ENCODE data around the gene ARHGAP42.

DNA sequence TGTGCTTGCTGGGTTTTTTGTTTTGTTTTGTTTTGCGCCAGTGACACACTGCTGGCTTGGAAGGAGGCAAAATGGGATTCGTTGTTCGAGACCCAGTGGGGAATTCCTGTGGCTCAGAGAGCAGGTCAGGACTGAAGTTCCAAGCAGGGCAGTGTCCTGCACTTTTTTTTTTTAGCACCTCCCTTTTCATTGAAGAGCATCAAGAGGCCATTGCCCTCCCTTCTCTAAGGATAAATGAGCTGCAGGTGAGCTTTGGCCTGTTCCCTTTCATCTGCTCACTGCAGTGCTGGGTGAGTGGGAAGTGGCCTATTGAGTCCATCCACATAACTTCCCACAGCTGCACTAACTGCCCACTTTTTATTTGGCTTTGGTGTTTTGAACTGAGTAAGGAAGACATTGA lies 87.8 kb downstream of the ARHGAP42 start:
- TF ChIP-seq, protein P1, sequence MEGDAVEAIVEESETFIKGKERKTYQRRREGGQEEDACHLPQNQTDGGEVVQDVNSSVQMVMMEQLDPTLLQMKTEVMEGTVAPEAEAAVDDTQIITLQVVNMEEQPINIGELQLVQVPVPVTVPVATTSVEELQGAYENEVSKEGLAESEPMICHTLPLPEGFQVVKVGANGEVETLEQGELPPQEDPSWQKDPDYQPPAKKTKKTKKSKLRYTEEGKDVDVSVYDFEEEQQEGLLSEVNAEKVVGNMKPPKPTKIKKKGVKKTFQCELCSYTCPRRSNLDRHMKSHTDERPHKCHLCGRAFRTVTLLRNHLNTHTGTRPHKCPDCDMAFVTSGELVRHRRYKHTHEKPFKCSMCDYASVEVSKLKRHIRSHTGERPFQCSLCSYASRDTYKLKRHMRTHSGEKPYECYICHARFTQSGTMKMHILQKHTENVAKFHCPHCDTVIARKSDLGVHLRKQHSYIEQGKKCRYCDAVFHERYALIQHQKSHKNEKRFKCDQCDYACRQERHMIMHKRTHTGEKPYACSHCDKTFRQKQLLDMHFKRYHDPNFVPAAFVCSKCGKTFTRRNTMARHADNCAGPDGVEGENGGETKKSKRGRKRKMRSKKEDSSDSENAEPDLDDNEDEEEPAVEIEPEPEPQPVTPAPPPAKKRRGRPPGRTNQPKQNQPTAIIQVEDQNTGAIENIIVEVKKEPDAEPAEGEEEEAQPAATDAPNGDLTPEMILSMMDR (IDR thresholded peaks at IDR 0.05) = no peak
- no peak for TF ChIP-seq POLR2A (IDR thresholded peaks at IDR 0.05)
